Hematopoietic multipotent progenitor cell treated with erythropoietin and hydrocortisone succinate and interleukin-3 and kit ligand, for 8 days (in vitro differentiated cells): Measurements from ENCODE around the gene EPS8.
"Not testable (repeated sequence)": the region's sequence is repeated elsewhere in the genome, so short reads cannot be mapped to it uniquely, and the experiment has no call there.

ENCODE experiments used
- DNase-seq: peaks from one replicate; pipeline ENCODE4 v3.0.0-alpha.2; 2015

EPS8 gene

GRCh38 chr12:15634010-15634683, 155.0 kb downstream of the EPS8 start:
- DNase-seq = no peak

GRCh38 chr12:15633201-15633600, 156.0 kb downstream of the EPS8 start:
- no peak for DNase-seq

GRCh38 chr12:15632708-15633107, 156.5 kb downstream of the EPS8 start:
- DNase-seq = no peak

- DNase-seq = no peak
Observed at GRCh38 chr12:15631007-15631715, 158.0 kb downstream of the EPS8 start.

- DNase-seq = no peak
Observed at GRCh38 chr12:15629761-15630160, 159.4 kb downstream of the EPS8 start.

GRCh38 chr12:15629108-15629507, 160.1 kb downstream of the EPS8 start:
- peak; percentile 45 for DNase-seq

GRCh38 chr12:15627995-15628945, 160.9 kb downstream of the EPS8 start:
- DNase-seq = peak; percentile 51

GRCh38 chr12:15625075-15625474, 164.1 kb downstream of the EPS8 start:
- no peak for DNase-seq

- no peak for DNase-seq
Observed at GRCh38 chr12:15620741-15621539, 168.2 kb downstream of the EPS8 start.

GRCh38 chr12:15616495-15616894, 172.7 kb downstream of the EPS8 start:
- not testable (repeated sequence) for DNase-seq

- no peak for DNase-seq
Observed at GRCh38 chr12:15613981-15614380, 175.2 kb downstream of the EPS8 start.

- no peak for DNase-seq
Observed at GRCh38 chr12:15608941-15609340, 180.2 kb downstream of the EPS8 start.

- no peak for DNase-seq
Observed at GRCh38 chr12:15608406-15608805, 180.8 kb downstream of the EPS8 start.

- DNase-seq = no peak
Observed at GRCh38 chr12:15605881-15606590, 183.2 kb downstream of the EPS8 start.

GRCh38 chr12:15603474-15604085, 185.6 kb downstream of the EPS8 start:
- no peak for DNase-seq

- DNase-seq = no peak
Observed at GRCh38 chr12:15602051-15602672, 187.0 kb downstream of the EPS8 start.

GRCh38 chr12:15601210-15601800, 187.9 kb downstream of the EPS8 start:
- DNase-seq = no peak

GRCh38 chr12:15600223-15600935, 188.8 kb downstream of the EPS8 start:
- no peak for DNase-seq

GRCh38 chr12:15599266-15600037, 189.7 kb downstream of the EPS8 start:
- DNase-seq = peak; percentile 18
